BLaER1 treated with 17β-estradiol and CSF1 and Interleukin-3, amounts not matched to agents 10 nM and 100 nM (cell line): ENCODE results near the gene NNT.

Source experiments
- H3K27ac ChIP-seq, 11 experiments: shearing (Covaris generic); formaldehyde crosslinking; 2 replicates each; pipeline ENCODE4 v1.8.1; 2022
- H3K27me3 ChIP-seq, 11 experiments: shearing (Covaris generic); formaldehyde crosslinking; 2 replicates each; pipeline ENCODE4 v1.8.1; 2022
- H3K36me3 ChIP-seq, 11 experiments: shearing (Covaris generic); formaldehyde crosslinking; 2 replicates each; pipeline ENCODE4 v1.8.1; 2022
- H3K4me1 ChIP-seq, 10 experiments: shearing (Covaris generic); formaldehyde crosslinking; 2 replicates each; pipeline ENCODE4 v1.8.1; 2022
- H3K4me2 ChIP-seq, 11 experiments: shearing (Covaris generic); formaldehyde crosslinking; 2 replicates each; pipeline ENCODE4 v1.8.1; 2022
- H3K4me3 ChIP-seq, 10 experiments: shearing (Covaris generic); formaldehyde crosslinking; 2 replicates each; pipeline ENCODE4 v1.8.1; 2022
- H3K9ac ChIP-seq, 11 experiments: shearing (Covaris generic); formaldehyde crosslinking; 2 replicates each; pipeline ENCODE4 v1.8.1; 2022
- H3K9me3 ChIP-seq, 11 experiments: shearing (Covaris generic); formaldehyde crosslinking; replicated peaks in 1 of 11; 2 replicates each; pipeline ENCODE4 v1.8.1; 2022
- H4K20me1 ChIP-seq, 11 experiments: shearing (Covaris generic); formaldehyde crosslinking; 2 replicates each; pipeline ENCODE4 v1.8.1; 2022
- Cebpa-rat ChIP-seq, 11 experiments: shearing (Covaris generic); IDR thresholded peaks; 2 replicates each; pipeline ENCODE4 v1.8.1; 2022

Gene NNT

DNA sequence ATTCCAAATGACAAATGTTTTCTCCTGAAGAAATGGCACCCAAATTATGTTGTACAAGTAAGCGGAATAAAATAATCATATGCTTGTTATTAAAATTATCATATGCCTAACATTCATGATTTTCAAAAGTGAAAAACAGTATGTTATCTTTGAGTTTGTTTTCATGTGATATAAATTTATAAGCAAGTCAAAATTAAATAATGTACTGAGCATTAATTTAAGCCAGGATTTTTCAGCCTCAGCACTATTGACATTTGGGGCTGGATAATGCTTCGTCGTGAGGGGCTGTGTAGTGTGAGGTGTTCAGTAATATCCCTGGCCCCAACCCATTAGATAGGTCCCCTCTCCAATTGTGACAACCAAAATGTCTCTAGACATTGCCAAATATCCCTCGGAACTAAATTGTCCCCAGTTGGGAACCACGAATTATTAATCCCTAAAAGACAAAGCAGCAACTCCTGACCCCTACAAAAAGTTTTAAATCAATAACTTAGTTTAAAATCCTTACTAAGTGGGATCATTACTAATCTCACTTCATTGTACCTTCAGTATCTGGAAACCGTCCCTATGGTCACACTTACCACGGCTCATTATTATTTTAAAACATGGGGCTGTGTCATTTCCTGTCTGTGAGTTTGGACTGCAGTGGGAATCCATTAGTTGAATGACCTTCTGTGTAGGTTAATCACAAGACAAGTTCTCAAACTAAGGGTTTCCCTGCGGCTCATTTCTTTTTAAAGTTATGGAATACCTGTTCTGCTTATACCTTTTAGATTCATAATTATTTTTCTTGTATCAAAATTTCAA is 1.3 kb upstream of the NNT start:
- Histone ChIP-seq H3K36me3 (peaks cover under 1 to 26% (median 11%) of the 10 kb centered on the region in 11 experiments; a peak in 17 of 22 replicates), H3K4me3 (peak overlapping the region; percentile 78 to 87 (median 82)), H3K27me3 (no peaks in the 10 kb centered on the region), H4K20me1 (peaks cover 0 to 18% (median 7%) of the 10 kb centered on the region in 11 experiments; a peak in 9 of 22 replicates), H3K4me1 (peaks cover 20 to 39% (median 30%) of the 10 kb centered on the region in 10 experiments), H3K9ac (peak overlapping the region; percentile 89 to 97 (median 95)), H3K4me2 (peak overlapping the region; percentile 84 to 95 (median 90)), H3K27ac (peak overlapping the region; percentile 80 to 97 (median 94)), H3K9me3 (no peaks in the 10 kb centered on the region)
- no peak for TF ChIP-seq Cebpa-rat (IDR thresholded peaks at IDR 0.05)

DNA sequence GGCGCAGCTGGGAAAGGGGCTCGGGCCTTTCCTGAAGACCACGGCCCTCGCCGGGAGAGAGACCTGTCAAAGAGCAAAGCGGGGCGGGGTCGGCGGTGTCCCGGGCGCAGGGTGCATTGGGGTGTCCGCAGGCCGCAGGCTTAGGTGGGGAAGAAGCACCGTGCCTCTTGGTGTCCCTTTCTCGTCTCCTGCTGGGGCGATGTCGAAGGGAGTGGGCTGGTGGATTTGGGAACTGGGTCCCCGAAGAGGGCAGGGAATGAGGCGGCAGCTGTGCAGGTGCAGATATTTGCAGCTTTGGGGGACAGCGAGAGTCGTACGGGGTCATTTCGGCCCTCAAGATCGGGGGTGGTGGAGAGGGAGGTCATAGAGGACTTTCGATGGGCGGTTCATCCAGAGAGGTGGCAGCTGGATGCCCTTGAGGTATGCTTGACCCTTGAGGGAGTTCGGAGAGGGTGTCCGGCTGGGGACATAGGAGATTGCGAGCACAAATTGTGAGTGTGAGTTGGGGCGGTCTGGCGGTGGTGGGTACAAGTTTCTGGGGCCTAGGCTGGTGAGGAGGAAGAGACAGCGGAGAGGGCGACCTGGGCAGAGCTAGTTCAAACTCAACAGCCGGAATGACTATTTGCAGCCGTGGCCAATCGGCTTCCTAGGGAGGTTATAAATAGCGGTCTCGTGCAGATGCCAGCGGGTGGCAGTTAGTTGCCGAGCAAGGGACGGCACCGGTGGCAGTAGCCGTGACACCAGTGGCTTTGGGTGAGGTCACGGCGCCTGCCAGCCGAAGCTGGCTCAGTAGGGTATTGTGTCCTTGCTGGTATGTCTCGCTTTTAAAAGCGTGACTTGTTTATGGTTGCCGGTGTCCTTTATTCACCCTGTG is 601 bp downstream of the NNT start:
- Histone ChIP-seq H3K4me2 (peak overlapping the region; percentile 84 to 95 (median 90)), H3K27me3 (no peaks in the 10 kb centered on the region), H3K36me3 (peaks cover 13 to 36% (median 29%) of the 10 kb centered on the region in 11 experiments), H3K9ac (peak overlapping the region; percentile 89 to 97 (median 95)), H3K4me1 (peaks cover 20 to 39% (median 30%) of the 10 kb centered on the region in 10 experiments), H3K4me3 (peak overlapping the region; percentile 78 to 87 (median 82)), H3K9me3 (no peaks in the 10 kb centered on the region), H3K27ac (peak overlapping the region; percentile 80 to 97 (median 94)), H4K20me1 (peaks cover 4 to 27% (median 18%) of the 10 kb centered on the region in 11 experiments; a peak in 12 of 22 replicates)
- no peak for TF ChIP-seq Cebpa-rat (IDR thresholded peaks at IDR 0.05)

DNA sequence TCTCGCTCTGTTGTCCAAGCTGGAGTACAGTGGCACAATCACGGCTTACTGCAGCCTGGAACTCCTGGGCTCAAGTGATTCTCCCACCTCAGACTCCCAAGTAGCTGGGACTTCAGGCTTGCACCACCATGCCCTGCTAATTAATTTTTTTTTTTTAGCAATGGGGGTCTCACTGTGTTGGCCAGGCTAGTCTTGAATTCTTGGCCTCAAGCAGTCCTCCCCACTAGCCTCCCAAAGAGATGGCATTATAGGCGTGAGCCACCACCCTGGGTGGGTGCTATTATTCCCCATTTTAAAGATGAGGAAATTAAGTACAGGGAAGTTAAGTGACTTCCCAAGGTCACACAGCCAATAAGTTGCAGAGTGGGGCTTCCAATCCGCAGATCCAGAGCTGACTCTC is 1.7 kb downstream of the NNT start:
- no peak for TF ChIP-seq Cebpa-rat (IDR thresholded peaks at IDR 0.05)
- peak overlapping the region in 9 of 11 experiments; percentile 92 to 97 (median 95); a peak in 14 of 22 replicates for H3K9ac ChIP-seq
- H3K4me2 ChIP-seq: peak overlapping the region; percentile 84 to 95 (median 90)
- peaks cover 4 to 30% (median 20%) of the 10 kb centered on the region in 11 experiments; a peak in 13 of 22 replicates for H4K20me1 ChIP-seq
- peak overlapping the region in 9 of 10 experiments; percentile 78 to 87 (median 80); a peak in 16 of 20 replicates for H3K4me3 ChIP-seq
- peak overlapping the region in 9 of 11 experiments; percentile 89 to 97 (median 95); a peak in 12 of 22 replicates for H3K27ac ChIP-seq
- H3K27me3 ChIP-seq: no peaks in the 10 kb centered on the region
- no peaks in the 10 kb centered on the region for H3K9me3 ChIP-seq
- H3K36me3 ChIP-seq: peaks cover 22 to 47% (median 39%) of the 10 kb centered on the region in 11 experiments
- H3K4me1 ChIP-seq: peaks cover 20 to 36% (median 30%) of the 10 kb centered on the region in 10 experiments

DNA sequence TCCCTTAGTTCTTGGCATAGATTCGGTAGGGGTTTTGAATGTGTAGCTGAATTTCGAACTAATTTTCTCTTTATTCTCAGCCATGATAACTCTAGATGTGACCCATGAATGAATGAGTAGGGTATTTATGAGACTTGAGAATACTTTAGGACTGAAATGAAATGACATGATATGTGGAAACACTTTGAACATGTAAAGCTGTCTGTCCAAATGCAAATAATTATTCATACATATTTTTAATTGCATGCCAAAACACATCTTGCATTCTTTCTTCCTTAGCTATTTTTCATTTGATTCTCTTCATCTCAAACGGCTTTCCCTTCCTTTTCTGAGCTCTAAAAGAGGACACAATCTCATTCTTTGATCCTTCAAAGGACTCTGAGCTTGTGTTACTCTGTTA is 3.4 kb downstream of the NNT start:
- no peak for TF ChIP-seq Cebpa-rat (IDR thresholded peaks at IDR 0.05)
- Histone ChIP-seq H3K9ac (no peak overlapping the region), H3K27me3 (no peaks in the 10 kb centered on the region), H3K4me1 (peaks cover 17 to 22% (median 19%) of the 10 kb centered on the region in 10 experiments), H4K20me1 (peaks cover 4 to 33% (median 25%) of the 10 kb centered on the region in 11 experiments; a peak in 13 of 22 replicates), H3K27ac (no peak overlapping the region), H3K36me3 (peaks cover 36 to 61% (median 53%) of the 10 kb centered on the region in 11 experiments), H3K9me3 (no peaks in the 10 kb centered on the region), H3K4me3 (no peak overlapping the region), H3K4me2 (peak overlapping the region in 3 of 11 experiments; percentile 2 to 31 (median 25); a peak in 2 of 22 replicates)

- no peak overlapping the region for H3K4me2 ChIP-seq
- H3K27ac ChIP-seq: no peak overlapping the region
- H3K4me3 ChIP-seq: no peak overlapping the region
- no peak for TF ChIP-seq Cebpa-rat (IDR thresholded peaks at IDR 0.05)
- no peaks in the 10 kb centered on the region for H3K27me3 ChIP-seq
- H3K36me3 ChIP-seq: peaks cover 56 to 81% (median 73%) of the 10 kb centered on the region in 11 experiments
- no peaks in the 10 kb centered on the region for H3K9me3 ChIP-seq
- H3K9ac ChIP-seq: no peak overlapping the region
- H4K20me1 ChIP-seq: peaks cover 4 to 36% (median 25%) of the 10 kb centered on the region in 11 experiments; a peak in 13 of 22 replicates
- peaks cover 10 to 12% (median 11%) of the 10 kb centered on the region in 10 experiments for H3K4me1 ChIP-seq
Observed at GRCh38 chr5:43608406-43608805, 5.4 kb downstream of the NNT start.

- TF ChIP-seq Cebpa-rat (IDR thresholded peaks at IDR 0.05): no peak
- H3K4me2 ChIP-seq: no peak overlapping the region
Observed at GRCh38 chr5:43609752-43610151, 6.8 kb downstream of the NNT start.

GRCh38 chr5:43613370-43613769 is 10.4 kb downstream of the NNT start:
- H3K36me3 ChIP-seq: peaks cover 88 to 99% (median 93%) of the 10 kb centered on the region in 11 experiments
- no peak overlapping the region for H3K4me3 ChIP-seq
- H4K20me1 ChIP-seq: peaks cover 0 to 21% (median 3%) of the 10 kb centered on the region in 11 experiments; a peak in 13 of 22 replicates
- no peak overlapping the region for H3K9ac ChIP-seq
- H3K4me1 ChIP-seq: peaks cover 0 to 14% (median 4%) of the 10 kb centered on the region in 10 experiments; a peak in 8 of 20 replicates
- TF ChIP-seq Cebpa-rat (IDR thresholded peaks at IDR 0.05): no peak
- no peak overlapping the region for H3K27ac ChIP-seq
- H3K4me2 ChIP-seq: no peak overlapping the region
- H3K27me3 ChIP-seq: no peaks in the 10 kb centered on the region
- no peaks in the 10 kb centered on the region for H3K9me3 ChIP-seq

More at GRCh38 chr5:43609752-43610151, 6.8 kb downstream of the NNT start:
- no peaks in the 10 kb centered on the region for H3K9me3 ChIP-seq
- H3K4me1 ChIP-seq: peaks cover 2 to 3% (median 2%) of the 10 kb centered on the region in 10 experiments; a peak in 19 of 20 replicates
- H3K36me3 ChIP-seq: peaks cover 69 to 95% (median 85%) of the 10 kb centered on the region in 11 experiments
- H3K9ac ChIP-seq: no peak overlapping the region
- H4K20me1 ChIP-seq: peaks cover 4 to 32% (median 23%) of the 10 kb centered on the region in 11 experiments; a peak in 13 of 22 replicates
- H3K27ac ChIP-seq: no peak overlapping the region
- no peak overlapping the region for H3K4me3 ChIP-seq
- H3K27me3 ChIP-seq: no peaks in the 10 kb centered on the region

- no peak for TF ChIP-seq Cebpa-rat (IDR thresholded peaks at IDR 0.05)
- H3K4me3 ChIP-seq: no peak overlapping the region
- H3K4me2 ChIP-seq: no peak overlapping the region
- H3K27ac ChIP-seq: no peak overlapping the region
- no peak overlapping the region for H3K9ac ChIP-seq
- H4K20me1 ChIP-seq: peaks cover 0 to 8% (median 0%) of the 10 kb centered on the region in 11 experiments; a peak in 6 of 22 replicates
- H3K4me1 ChIP-seq: peaks cover 0 to 14% (median 4%) of the 10 kb centered on the region in 10 experiments; a peak in 9 of 20 replicates
- H3K36me3 ChIP-seq: peaks cover 84 to 99% (median 93%) of the 10 kb centered on the region in 11 experiments
- H3K27me3 ChIP-seq: no peaks in the 10 kb centered on the region
- H3K9me3 ChIP-seq: no peaks in the 10 kb centered on the region
Observed at GRCh38 chr5:43615445-43616184, 12.6 kb downstream of the NNT start.
